Measurements from ENCODE around the gene HSF5. TPM values are rescaled to one million over a fixed set of nuclear protein-coding genes. Genes with fewer than 3 reads are reported as not detected.
A peak's percentile ranks its signal among the peaks of the same experiment; 100 is the strongest.

The HSF5 gene
- 1 to 10 TPM; 2.9 to 3.3 TPM for total RNA-seq

DNA sequence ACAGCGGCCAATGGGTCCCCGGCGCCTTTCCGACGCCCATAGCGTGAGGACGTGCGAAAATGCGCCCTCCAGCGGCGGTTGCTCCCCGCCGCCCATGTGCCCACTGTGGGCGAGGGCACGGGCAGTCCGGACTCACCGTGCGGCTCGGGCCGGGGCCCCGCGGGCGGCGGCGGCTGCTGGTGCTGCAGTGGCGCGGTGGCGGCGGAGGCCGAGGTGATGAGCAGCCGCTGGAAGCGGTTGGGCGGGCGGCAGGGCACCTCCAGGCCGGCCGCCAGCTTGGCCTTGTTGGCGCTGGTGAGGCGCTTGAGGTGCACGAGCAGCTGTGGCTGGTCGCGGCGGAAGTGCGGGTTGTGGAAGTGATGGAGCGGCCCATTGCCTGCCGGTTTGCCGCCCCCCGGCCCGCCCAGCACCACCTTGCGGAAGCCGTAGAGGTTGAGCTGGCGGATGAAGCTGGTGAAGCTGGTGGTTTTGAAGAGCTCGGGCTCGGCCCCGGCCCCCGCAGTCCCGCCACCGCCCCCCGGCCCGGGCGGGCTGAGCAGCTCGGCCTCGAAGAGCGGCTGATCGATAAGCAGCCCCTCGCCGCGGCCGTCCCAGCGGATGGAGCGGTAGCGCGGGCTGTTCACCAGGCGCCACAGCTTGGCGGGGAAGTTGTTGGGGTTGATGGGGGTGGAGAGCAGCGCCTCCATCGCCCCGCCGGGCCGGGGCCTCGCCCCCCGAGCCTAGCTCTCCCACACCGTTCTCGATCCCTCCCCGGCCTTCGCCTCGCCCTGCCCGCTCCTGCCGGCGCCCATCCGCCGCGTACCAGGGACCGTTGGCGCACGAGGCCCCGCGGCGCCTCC, at the start of gene HSF5:
TSS of gene HSF5 (minus strand) at position 820 of the 839 bp plus-strand sequence. CDS start at position 686, 134 bp downstream.
- no peaks in the 10 kb centered on the region for H3K27me3 Mint-ChIP-seq (ENCODE audit: low read depth)
- H3K9me3 Mint-ChIP-seq = no peaks in the 10 kb centered on the region
- peaks cover 13% of the 10 kb centered on the region for H3K4me1 Mint-ChIP-seq (ENCODE audit: low read depth)
- peaks cover 11 to 21% of the 10 kb centered on the region in 2 donors for H3K36me3 Mint-ChIP-seq (ENCODE audit: insufficient read depth in 2 of 2)
- ATAC-seq (replicated peaks in 1 of 2) (peak; percentile 88 to 90), DNase-seq (peak; percentile 80 to 81)
- H3K4me3 Mint-ChIP-seq = peak within 1 kb of the TSS; percentile 64 to 71
- H3K27ac Mint-ChIP-seq = no peak within 1 kb of the TSS

GRCh38 chr17:58537266-58537665, 49.1 kb upstream of the HSF5 start:
- Mint-ChIP-seq H3K27me3 (ENCODE audit: low read depth) (peaks cover 34% of the 10 kb centered on the region), H3K27ac (no peak overlapping the region), H3K4me3 (no peak overlapping the region), H3K4me1 (ENCODE audit: low read depth) (no peaks in the 10 kb centered on the region), H3K9me3 (no peaks in the 10 kb centered on the region), H3K36me3 (ENCODE audit: insufficient read depth in 2 of 2) (no peaks in the 10 kb centered on the region)
- DNase-seq (no peak), ATAC-seq (replicated peaks in 1 of 2) (no peak)

DNA sequence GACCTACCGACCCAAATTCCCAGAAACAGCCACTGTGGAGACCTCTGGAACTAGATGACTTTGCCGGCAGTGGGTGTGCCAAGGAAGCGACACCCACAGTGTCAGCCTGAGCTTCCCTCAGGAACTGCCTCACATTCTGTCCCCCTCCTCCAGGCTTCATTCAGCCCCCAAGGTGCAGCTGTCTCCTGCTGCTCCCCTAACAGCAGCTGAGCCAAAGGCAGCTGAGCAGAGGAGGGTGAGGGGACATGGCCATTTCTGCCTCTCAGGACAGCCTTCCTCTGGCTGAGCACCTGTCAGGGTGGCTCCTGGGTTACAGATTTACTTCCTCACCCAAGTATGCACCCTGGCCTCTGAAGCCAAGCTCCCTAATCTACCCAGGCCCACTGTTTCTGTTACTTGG, 48.3 kb upstream of the HSF5 start:
- no peak for DNase-seq
- H3K9me3 Mint-ChIP-seq = no peaks in the 10 kb centered on the region
- peaks cover 37% of the 10 kb centered on the region for H3K27me3 Mint-ChIP-seq (ENCODE audit: low read depth)
- H3K27ac Mint-ChIP-seq = no peak overlapping the region
- H3K36me3 Mint-ChIP-seq (ENCODE audit: insufficient read depth in 2 of 2) = no peaks in the 10 kb centered on the region
- no peaks in the 10 kb centered on the region for H3K4me1 Mint-ChIP-seq (ENCODE audit: low read depth)
- no peak overlapping the region for H3K4me3 Mint-ChIP-seq
- no peak for ATAC-seq (replicated peaks in 1 of 2)

DNA sequence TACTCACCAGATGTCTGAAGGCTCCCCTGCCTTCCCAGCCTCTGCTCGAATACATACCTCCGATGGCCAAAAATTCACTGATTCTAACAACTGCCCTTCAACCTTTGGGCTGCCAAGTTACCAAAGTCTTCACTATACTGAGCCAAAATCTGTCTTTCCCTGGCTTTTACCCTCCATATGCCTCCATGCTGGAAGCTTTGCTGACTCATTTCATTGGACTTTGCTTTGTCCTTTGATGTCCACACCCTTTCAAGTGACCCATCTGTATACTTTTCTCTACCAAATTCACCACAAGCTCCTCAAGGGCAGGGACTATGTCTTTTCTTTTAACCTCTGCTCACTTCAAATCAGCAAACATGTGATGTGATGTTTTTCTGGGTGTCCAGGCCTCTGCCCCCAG, 47.2 kb upstream of the HSF5 start:
- H3K4me1 Mint-ChIP-seq (ENCODE audit: low read depth) = no peaks in the 10 kb centered on the region
- no peak overlapping the region for H3K4me3 Mint-ChIP-seq
- H3K27ac Mint-ChIP-seq = no peak overlapping the region
- ATAC-seq (replicated peaks in 1 of 2) = no peak
- DNase-seq = no peak
- peaks cover 42% of the 10 kb centered on the region for H3K27me3 Mint-ChIP-seq (ENCODE audit: low read depth)
- no peaks in the 10 kb centered on the region for H3K36me3 Mint-ChIP-seq (ENCODE audit: insufficient read depth in 2 of 2)
- no peaks in the 10 kb centered on the region for H3K9me3 Mint-ChIP-seq

- DNase-seq (no peak), ATAC-seq (replicated peaks in 1 of 2) (no peak)
- no peak overlapping the region for H3K27ac Mint-ChIP-seq
- H3K27me3 Mint-ChIP-seq (ENCODE audit: low read depth) = peaks cover 46% of the 10 kb centered on the region
- H3K4me1 Mint-ChIP-seq (ENCODE audit: low read depth) = no peaks in the 10 kb centered on the region
- no peak overlapping the region for H3K4me3 Mint-ChIP-seq
- H3K36me3 Mint-ChIP-seq (ENCODE audit: insufficient read depth in 2 of 2) = no peaks in the 10 kb centered on the region
- no peaks in the 10 kb centered on the region for H3K9me3 Mint-ChIP-seq
Observed at GRCh38 chr17:58534901-58535421, 46.8 kb upstream of the HSF5 start.

DNA sequence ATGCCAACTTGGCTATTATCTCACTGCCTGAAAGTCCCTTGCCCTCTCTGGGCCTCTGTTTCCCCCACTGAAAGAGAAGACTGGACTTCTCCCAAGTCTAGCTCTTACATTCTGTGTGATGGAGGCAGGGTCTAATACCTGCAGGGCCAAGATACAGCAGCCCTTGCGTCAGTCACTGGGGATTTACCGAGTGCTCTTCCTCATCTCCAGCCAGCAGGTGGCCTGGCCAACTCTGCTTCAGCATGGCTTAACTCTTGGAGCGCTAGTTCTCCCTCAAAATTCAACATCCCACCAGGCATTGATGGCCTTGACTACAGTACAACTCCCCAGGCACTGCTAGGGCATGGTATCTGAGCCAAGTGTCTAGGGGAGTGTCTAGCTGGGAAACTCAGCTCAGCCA, 46.1 kb upstream of the HSF5 start:
- H3K27ac Mint-ChIP-seq = no peak overlapping the region
- no peaks in the 10 kb centered on the region for H3K4me1 Mint-ChIP-seq (ENCODE audit: low read depth)
- H3K4me3 Mint-ChIP-seq = no peak overlapping the region
- H3K9me3 Mint-ChIP-seq = no peaks in the 10 kb centered on the region
- no peaks in the 10 kb centered on the region for H3K36me3 Mint-ChIP-seq (ENCODE audit: insufficient read depth in 2 of 2)
- peaks cover 53% of the 10 kb centered on the region for H3K27me3 Mint-ChIP-seq (ENCODE audit: low read depth)
- ATAC-seq (replicated peaks in 1 of 2) = no peak
- no peak for DNase-seq

DNA sequence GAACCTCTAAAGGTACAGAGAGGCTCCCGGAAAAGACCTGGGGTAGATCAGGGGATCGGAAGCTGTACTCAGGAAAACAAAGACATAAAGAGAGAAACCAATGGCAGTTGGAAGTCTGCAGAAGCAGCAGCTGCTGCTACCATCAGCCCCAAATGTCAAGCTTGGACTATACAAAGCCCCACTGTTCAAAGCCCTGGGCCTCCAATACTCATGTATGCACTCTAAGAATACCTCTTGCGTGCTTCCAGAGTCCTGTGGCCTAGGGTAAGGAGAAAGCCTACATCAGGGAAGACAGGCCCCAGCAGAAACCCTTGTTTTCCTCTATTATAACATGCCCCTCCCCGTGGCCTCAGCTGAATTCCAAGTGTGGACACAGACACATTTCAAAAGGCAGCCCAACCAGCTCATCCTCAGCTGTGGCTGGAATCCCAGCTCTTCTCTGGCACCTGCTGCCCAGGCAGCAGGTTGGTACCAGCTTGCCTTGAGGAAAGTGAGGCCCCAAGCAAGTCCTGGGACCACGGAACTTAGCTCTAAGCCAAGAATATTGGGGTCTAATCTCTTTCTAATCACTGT, 45.5 kb upstream of the HSF5 start:
- Mint-ChIP-seq H3K27me3 (ENCODE audit: low read depth) (peaks cover 57% of the 10 kb centered on the region), H3K27ac (no peak overlapping the region), H3K4me1 (ENCODE audit: low read depth) (no peaks in the 10 kb centered on the region), H3K4me3 (no peak overlapping the region), H3K36me3 (ENCODE audit: insufficient read depth in 2 of 2) (no peaks in the 10 kb centered on the region), H3K9me3 (no peaks in the 10 kb centered on the region)
- no peak for ATAC-seq (replicated peaks in 1 of 2)
- DNase-seq = no peak

- DNase-seq (no peak), ATAC-seq (replicated peaks in 1 of 2) (no peak)
- Mint-ChIP-seq H3K9me3 (no peaks in the 10 kb centered on the region), H3K4me1 (ENCODE audit: low read depth) (no peaks in the 10 kb centered on the region), H3K27me3 (ENCODE audit: low read depth) (peaks cover 57% of the 10 kb centered on the region), H3K27ac (no peak overlapping the region), H3K4me3 (peak overlapping the region in 1 of 2 donors; percentile 58), H3K36me3 (ENCODE audit: insufficient read depth in 2 of 2) (no peaks in the 10 kb centered on the region)
Observed at GRCh38 chr17:58532555-58532951, 44.3 kb upstream of the HSF5 start.

DNA sequence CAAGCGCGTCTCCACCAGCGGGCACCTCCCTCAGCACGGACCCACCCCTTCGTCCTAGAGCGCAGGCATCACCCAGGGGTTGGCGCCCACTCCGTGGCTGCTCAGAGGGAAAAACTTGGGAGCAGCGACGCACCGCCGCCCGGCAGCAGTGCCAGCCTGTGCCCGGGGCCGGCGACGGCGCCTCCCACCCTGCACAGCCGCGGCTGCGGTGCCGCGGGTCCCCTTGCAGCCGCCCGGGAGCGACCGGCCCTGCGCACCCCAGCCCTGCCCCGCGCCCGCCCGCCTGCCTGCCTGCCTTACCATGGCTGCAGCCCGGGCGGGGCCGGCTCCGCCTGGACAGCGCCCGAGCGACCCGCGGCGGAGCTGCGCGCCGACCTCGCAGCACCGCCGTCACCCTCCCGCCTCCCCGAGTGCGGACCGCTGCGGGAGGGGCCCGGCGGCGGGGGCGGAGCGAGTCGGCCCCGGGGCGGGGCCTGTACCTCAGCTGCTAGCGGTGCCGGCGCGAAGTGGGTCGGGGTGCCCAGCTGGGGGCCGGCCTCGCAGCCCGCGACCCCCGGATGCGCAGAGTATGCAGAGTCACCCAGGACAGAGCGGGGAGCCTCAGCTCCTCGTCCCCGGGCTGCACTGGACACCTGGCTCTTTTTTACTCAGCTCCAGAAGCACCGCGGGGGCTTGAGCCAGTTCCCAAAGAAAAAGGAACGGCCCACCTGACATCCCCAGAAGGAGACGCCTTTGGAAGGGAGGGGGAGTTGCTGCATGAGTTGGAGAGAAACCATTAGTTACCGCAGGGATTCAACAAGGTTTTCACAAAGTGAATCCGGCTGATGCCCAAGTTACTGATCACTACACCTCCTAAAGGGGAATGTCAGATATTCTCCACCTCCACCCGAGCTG, 43.7 kb upstream of the HSF5 start:
- ATAC-seq (replicated peaks in 1 of 2) (peak; percentile 95 to 96), DNase-seq (peak; percentile 74 to 77)
- no peak overlapping the region for H3K27ac Mint-ChIP-seq
- no peaks in the 10 kb centered on the region for H3K4me1 Mint-ChIP-seq (ENCODE audit: low read depth)
- no peaks in the 10 kb centered on the region for H3K9me3 Mint-ChIP-seq
- peak overlapping the region; percentile 58 to 60 for H3K4me3 Mint-ChIP-seq
- H3K36me3 Mint-ChIP-seq (ENCODE audit: insufficient read depth in 2 of 2) = no peaks in the 10 kb centered on the region
- peaks cover 57% of the 10 kb centered on the region for H3K27me3 Mint-ChIP-seq (ENCODE audit: low read depth)

DNA sequence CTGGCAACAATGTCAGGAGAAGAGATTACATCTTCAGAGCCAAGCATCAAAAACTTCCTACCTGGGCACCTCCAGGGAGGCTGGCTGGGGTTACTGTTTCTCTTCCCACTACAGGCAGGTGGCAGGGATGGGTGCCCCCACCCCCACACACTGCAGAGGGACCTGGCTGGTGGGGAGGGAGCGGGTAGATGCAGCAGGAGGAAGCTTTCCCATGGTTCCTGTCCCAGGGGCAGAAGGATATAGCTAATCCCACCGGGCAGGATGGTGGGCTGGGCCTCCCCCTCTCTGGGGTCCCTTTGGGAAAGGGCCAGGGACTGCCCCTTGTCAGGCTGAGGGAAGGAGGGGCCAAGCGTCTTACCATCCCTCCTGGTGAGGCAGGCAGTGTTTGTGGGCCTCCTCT, 42.9 kb upstream of the HSF5 start:
- Mint-ChIP-seq H3K27ac (no peak overlapping the region), H3K9me3 (no peaks in the 10 kb centered on the region), H3K36me3 (ENCODE audit: insufficient read depth in 2 of 2) (no peaks in the 10 kb centered on the region), H3K4me3 (peak overlapping the region; percentile 17 to 57), H3K27me3 (ENCODE audit: low read depth) (peaks cover 50% of the 10 kb centered on the region), H3K4me1 (ENCODE audit: low read depth) (no peaks in the 10 kb centered on the region)
- ATAC-seq (replicated peaks in 1 of 2) (no peak), DNase-seq (no peak)

- H3K4me1 Mint-ChIP-seq (ENCODE audit: low read depth) = no peaks in the 10 kb centered on the region
- peaks cover 45% of the 10 kb centered on the region for H3K27me3 Mint-ChIP-seq (ENCODE audit: low read depth)
- no peak for ATAC-seq (replicated peaks in 1 of 2)
- no peaks in the 10 kb centered on the region for H3K9me3 Mint-ChIP-seq
- no peak for DNase-seq
- no peak overlapping the region for H3K27ac Mint-ChIP-seq
- H3K36me3 Mint-ChIP-seq (ENCODE audit: insufficient read depth in 2 of 2) = no peaks in the 10 kb centered on the region
- H3K4me3 Mint-ChIP-seq = peak overlapping the region; percentile 13 to 57
Observed at GRCh38 chr17:58530655-58531054, 42.4 kb upstream of the HSF5 start.

DNA sequence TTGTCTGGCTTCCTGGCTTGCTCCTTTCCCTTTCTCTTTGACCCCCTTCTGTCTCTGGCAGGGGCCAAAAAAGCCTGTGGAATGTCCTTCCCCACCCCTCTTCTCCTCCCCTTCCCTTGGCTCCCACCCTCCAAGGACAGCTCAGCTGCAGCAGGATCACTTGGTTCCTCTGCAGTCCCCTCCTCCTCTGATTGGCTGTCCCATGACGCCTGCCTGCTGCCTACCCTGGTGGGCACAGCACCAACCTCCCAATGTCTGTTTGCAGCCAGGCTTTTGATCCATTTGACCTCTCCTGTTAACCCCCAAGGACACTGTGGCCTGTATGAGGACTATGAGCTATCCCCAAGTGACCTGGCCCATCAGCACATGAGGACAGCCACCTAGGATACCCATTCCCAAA, 41.1 kb upstream of the HSF5 start:
- no peaks in the 10 kb centered on the region for H3K36me3 Mint-ChIP-seq (ENCODE audit: insufficient read depth in 2 of 2)
- no peak overlapping the region for H3K27ac Mint-ChIP-seq
- H3K4me3 Mint-ChIP-seq = no peak overlapping the region
- no peaks in the 10 kb centered on the region for H3K9me3 Mint-ChIP-seq
- ATAC-seq (replicated peaks in 1 of 2) = no peak
- peaks cover 36% of the 10 kb centered on the region for H3K27me3 Mint-ChIP-seq (ENCODE audit: low read depth)
- no peak for DNase-seq
- H3K4me1 Mint-ChIP-seq (ENCODE audit: low read depth) = no peaks in the 10 kb centered on the region

- no peaks in the 10 kb centered on the region for H3K36me3 Mint-ChIP-seq (ENCODE audit: insufficient read depth in 2 of 2)
- no peaks in the 10 kb centered on the region for H3K9me3 Mint-ChIP-seq
- no peak for ATAC-seq (replicated peaks in 1 of 2)
- DNase-seq = no peak
- no peak overlapping the region for H3K4me3 Mint-ChIP-seq
- H3K4me1 Mint-ChIP-seq (ENCODE audit: low read depth) = no peaks in the 10 kb centered on the region
- H3K27ac Mint-ChIP-seq = no peak overlapping the region
- peaks cover 34% of the 10 kb centered on the region for H3K27me3 Mint-ChIP-seq (ENCODE audit: low read depth)
Observed at GRCh38 chr17:58528443-58528842, 40.2 kb upstream of the HSF5 start.
